Nephron progenitor cell (in vitro differentiated cells): ENCODE data around the gene FHL3.

Experiments
- DNase-seq: peaks from one replicate; pipeline ENCODE4 v3.0.0; 2021
- H3K27ac Mint-ChIP-seq: 2 replicates; pipeline ENCODE4 v1.8.0; 2021; ENCODE audit warnings: mild to moderate bottlenecking, moderate library complexity, mixed read lengths
- H3K27me3 Mint-ChIP-seq: 2 replicates; pipeline ENCODE4 v1.8.0; 2021; ENCODE audit warnings: mild to moderate bottlenecking, low read depth, mixed read lengths; ENCODE audit not compliant: poor library complexity
- H3K36me3 Mint-ChIP-seq: 2 replicates; pipeline ENCODE4 v1.8.0; 2021; ENCODE audit warnings: low read depth, mixed read lengths
- H3K4me1 Mint-ChIP-seq: 2 replicates; pipeline ENCODE4 v1.8.0; 2021; ENCODE audit warnings: mixed read lengths
- H3K4me3 Mint-ChIP-seq: 2 replicates; pipeline ENCODE4 v1.8.0; 2021; ENCODE audit warnings: mild to moderate bottlenecking, moderate library complexity, mixed read lengths
- H3K9me3 Mint-ChIP-seq: 2 replicates; pipeline ENCODE4 v1.8.0; 2021; ENCODE audit warnings: mild to moderate bottlenecking, moderate library complexity, mixed read lengths
- TF ChIP-seq, protein P1 (sequence below): fragments of 200-600 bp; sonication (generic); IDR thresholded peaks from 2 replicates; pipeline ENCODE4 v1.5.0; 2021; ENCODE audit warnings: antibody characterized with exemption

FHL3 gene

DNA sequence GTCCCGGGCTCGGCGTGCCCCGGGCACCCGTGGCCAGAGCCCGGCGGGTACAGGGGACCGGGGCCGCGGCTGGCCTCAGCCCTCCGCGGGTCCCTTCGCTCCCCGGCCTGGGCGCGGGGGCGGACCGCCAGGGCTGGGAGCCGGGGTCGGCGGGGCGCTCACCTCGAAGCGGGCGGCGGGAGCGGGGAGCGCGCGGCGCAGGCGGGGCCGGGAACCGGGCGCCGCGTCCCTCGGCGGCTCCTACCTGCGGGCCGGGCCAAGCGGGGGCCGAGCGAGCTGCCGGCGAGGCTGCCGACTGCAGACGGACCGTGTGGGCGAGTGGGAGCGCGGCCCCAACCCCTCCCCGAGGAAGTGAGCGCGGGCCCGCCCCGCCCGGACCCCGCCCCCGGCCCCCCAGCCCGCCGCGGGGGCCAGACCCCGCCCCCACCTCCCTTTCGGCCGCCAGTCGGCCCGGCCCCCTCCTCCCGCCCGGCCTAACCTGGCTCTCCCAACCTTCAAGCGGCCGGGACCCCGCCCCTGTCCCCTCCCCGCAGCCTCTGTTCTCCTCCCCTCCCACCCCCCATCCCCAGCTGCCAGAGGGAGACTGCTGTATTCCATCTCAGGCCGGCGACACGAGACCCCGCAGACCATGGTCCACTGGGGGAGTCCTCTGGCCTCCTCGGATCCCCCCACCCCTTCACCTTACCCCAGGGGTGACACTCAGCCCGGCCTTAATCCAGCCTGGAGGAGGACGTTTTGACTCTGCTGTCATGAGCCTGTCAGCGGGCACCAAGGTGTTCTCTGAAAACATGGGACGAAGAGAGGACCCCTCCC, at the start of gene FHL3:
Gene FHL3 (minus strand): TSS at position 320 of the 813 bp plus-strand sequence. CDS start 6,102 bp downstream, outside the sequence.
- Mint-ChIP-seq H3K9me3 (no peaks in the 10 kb centered on the region), H3K4me3 (peak within 1 kb of the TSS; percentile 93), H3K27ac (peak within 1 kb of the TSS; percentile 95), H3K36me3 (no peaks in the 10 kb centered on the region), H3K4me1 (peaks cover 72% of the 10 kb centered on the region), H3K27me3 (peaks cover 2% of the 10 kb centered on the region)
- DNase-seq = peak; percentile 85
- TF ChIP-seq, protein P1, sequence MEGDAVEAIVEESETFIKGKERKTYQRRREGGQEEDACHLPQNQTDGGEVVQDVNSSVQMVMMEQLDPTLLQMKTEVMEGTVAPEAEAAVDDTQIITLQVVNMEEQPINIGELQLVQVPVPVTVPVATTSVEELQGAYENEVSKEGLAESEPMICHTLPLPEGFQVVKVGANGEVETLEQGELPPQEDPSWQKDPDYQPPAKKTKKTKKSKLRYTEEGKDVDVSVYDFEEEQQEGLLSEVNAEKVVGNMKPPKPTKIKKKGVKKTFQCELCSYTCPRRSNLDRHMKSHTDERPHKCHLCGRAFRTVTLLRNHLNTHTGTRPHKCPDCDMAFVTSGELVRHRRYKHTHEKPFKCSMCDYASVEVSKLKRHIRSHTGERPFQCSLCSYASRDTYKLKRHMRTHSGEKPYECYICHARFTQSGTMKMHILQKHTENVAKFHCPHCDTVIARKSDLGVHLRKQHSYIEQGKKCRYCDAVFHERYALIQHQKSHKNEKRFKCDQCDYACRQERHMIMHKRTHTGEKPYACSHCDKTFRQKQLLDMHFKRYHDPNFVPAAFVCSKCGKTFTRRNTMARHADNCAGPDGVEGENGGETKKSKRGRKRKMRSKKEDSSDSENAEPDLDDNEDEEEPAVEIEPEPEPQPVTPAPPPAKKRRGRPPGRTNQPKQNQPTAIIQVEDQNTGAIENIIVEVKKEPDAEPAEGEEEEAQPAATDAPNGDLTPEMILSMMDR = no peak

DNA sequence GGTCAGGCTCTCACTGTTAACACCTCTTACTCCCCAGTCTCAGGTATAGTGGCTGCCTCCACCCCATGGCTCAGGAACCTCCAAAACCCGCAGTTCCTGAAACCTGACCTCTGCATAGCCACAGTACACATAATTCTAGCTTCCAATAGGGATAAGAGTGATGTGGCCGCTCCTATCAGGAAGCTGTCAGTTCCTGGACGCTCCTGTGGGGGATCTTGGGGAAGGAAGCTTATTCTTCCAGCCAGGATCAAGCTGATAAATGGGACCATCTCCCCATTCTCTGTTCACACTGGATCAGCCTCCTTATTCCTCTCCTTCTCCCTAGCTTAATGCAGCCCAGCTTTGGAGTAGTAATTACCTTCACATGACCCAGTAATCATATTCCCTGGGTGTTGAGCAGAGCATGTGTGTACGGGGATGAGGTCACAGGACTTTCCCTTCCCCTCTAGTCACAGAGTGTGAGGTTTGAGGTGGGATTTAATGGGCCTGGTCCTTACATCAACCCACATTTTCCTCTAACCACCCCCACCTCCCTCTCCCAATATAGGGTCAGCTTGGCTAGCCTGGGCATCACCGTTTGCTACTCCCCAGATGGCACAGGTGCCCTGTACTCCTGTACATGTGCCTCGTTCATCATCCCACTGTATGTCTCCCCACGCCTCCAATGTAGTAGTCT, 48.2 kb upstream of the FHL3 start:
- TF ChIP-seq, protein P1 = no peak
- Mint-ChIP-seq H3K4me1 (peaks cover 23% of the 10 kb centered on the region), H3K9me3 (no peaks in the 10 kb centered on the region), H3K27me3 (peaks cover 93% of the 10 kb centered on the region), H3K36me3 (no peaks in the 10 kb centered on the region), H3K4me3 (no peak overlapping the region), H3K27ac (no peak overlapping the region)
- no peak for DNase-seq

DNA sequence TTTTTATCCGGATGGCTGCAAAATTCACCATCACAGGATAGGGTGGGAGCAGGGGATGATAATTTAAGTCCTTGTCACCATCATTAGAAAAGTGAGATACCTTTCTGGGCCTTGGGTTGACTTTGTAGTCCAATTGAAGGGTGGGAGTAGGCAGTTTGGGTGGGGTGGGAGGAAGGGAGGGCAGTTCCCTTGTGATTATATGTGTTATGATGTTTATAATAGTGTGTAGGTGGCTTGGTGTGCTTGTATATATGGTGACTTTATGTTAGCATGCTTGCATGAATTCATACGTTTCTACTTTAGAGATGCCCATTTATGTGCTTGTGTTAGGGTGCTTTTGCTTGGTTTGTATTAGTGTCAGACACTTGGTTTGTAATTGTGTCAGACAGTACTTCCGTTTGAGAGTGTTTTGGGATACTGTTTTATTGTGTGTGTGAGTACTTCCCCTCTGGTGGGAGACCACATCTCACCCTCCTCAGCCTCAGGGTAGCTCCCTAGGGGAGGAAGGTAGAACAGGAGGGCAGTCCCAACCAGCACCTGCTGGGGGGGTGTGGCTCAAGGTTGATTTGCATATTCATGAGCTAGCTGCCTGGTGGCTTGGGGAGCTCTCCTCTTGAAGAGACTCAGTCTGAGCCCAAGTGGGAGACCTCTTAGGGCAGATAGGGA, 47.6 kb upstream of the FHL3 start:
- Mint-ChIP-seq H3K4me3 (no peak overlapping the region), H3K27me3 (peaks cover 93% of the 10 kb centered on the region), H3K36me3 (no peaks in the 10 kb centered on the region), H3K9me3 (no peaks in the 10 kb centered on the region), H3K27ac (no peak overlapping the region), H3K4me1 (peaks cover 23% of the 10 kb centered on the region)
- DNase-seq = no peak
- TF ChIP-seq, protein P1 = no peak

DNA sequence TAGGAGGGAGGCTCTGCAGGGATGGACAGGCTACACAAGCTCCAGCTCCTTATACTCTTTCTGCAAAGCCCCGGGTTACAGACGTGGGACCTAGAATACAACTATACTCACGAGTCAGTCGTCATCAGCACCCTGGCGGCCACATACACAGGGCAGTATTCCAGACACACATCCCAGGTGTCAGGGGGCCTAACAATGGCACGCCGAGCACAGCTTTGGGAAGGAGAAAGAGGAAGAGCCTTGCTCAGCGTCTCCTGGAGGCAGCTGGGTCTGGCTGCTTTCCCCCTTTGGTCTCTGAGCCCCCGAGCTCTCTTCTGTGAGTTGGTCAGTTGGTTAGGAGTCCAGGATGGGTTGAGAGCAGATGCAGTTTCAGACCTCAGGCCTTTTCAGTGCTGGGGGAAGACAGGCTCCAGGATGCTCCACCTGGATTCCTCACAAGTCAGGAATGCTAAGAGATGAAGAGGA, 45.8 kb upstream of the FHL3 start:
- Mint-ChIP-seq H3K4me1 (peaks cover 29% of the 10 kb centered on the region), H3K4me3 (no peak overlapping the region), H3K27me3 (peaks cover 90% of the 10 kb centered on the region), H3K9me3 (no peaks in the 10 kb centered on the region), H3K27ac (no peak overlapping the region), H3K36me3 (no peaks in the 10 kb centered on the region)
- TF ChIP-seq, protein P1 = no peak
- DNase-seq = no peak

GRCh38 chr1:38050397-38051078, 45.2 kb upstream of the FHL3 start:
- Mint-ChIP-seq H3K36me3 (no peaks in the 10 kb centered on the region), H3K27me3 (peaks cover 88% of the 10 kb centered on the region), H3K9me3 (no peaks in the 10 kb centered on the region), H3K4me3 (no peak overlapping the region), H3K27ac (no peak overlapping the region), H3K4me1 (peaks cover 29% of the 10 kb centered on the region)
- DNase-seq = peak; percentile 74
- TF ChIP-seq, protein P1 = no peak
